GM12878 (cell line): Measurements from ENCODE around the gene CSK. TPM values are rescaled to one million over a fixed set of nuclear protein-coding genes. Genes with fewer than 3 reads are reported as not detected.

Source experiments
- ATAC-seq: fragments of 200-7000 bp; cut with Tn5 transposase; 3 replicates; pipeline ENCODE4 v1.9.1; 2020; ENCODE audit warnings: mild to moderate bottlenecking, moderate library complexity
- BruUV-seq: library from RNA; stranded (reverse); fragments of 400-500 nt; replicated peaks from 2 replicates; lab custom pipeline; 2021; lab: Mats Ljungman, UMichigan
- CTCF ChIA-PET: fragments of 300-600 bp; sonication (Branson Sonifier 250); formaldehyde crosslinking; extraction: SDS; loops from one replicate; lab custom pipeline; 2021; ENCODE audit warnings: inconsistent platforms; lab: Yijun Ruan, JAX
- POLR2A ChIA-PET: fragments of 350-600 bp; formaldehyde crosslinking; extraction: SDS; loops from one replicate; lab custom pipeline; 2021; ENCODE audit warnings: inconsistent platforms; lab: Charles Lee
- RAD21 ChIA-PET: fragments of 300-600 bp; sonication (Branson Sonifier 250); formaldehyde crosslinking; loops from one replicate; lab custom pipeline; 2023; ENCODE audit warnings: antibody characterized with exemption; ENCODE audit not compliant: unreplicated experiment; lab: Charles Lee
- SMC1A ChIA-PET: fragments of 300-600 bp; sonication (Branson Sonifier 250); formaldehyde crosslinking; loops from one replicate; lab custom pipeline; 2023; ENCODE audit not compliant: unreplicated experiment, uncharacterized antibody; lab: Charles Lee
- DNase-seq: peaks from one replicate; pipeline ENCODE4 v3.0.0-alpha.2; 2011; ENCODE audit warnings: low read depth, low spot score
- FAIRE-seq: peaks from 3 replicates; lab custom pipeline; 2011; peaks lifted over from hg19 to GRCh38; lab: Jason Lieb, UNC
- H2AFZ ChIP-seq: 2 replicates; pipeline ENCODE4 v1.6.0; 2011; ENCODE audit warnings: low read depth, low read length, control low read depth; ENCODE audit not compliant: control insufficient read depth
- H3K27ac ChIP-seq: 2 replicates; pipeline ENCODE4 v1.5.1; 2011; ENCODE audit warnings: control low read depth; ENCODE audit not compliant: control insufficient read depth, insufficient read depth
- H3K27me3 ChIP-seq, 2 experiments: replicated peaks in 1 of 2; 2 replicates each; pipeline versions ENCODE4 v1.6.0 to v1.6.1; 2011; ENCODE audit warnings: low read length in 1 of 2; ENCODE audit not compliant: control insufficient read depth in 2 of 2, insufficient read depth in 2 of 2
- H3K36me3 ChIP-seq, 2 experiments: 2 replicates each; pipeline ENCODE4 v1.5.1; 2011; ENCODE audit warnings: low read length in 1 of 2; ENCODE audit not compliant: control insufficient read depth in 2 of 2, insufficient read depth in 2 of 2
- H3K4me1 ChIP-seq: 2 replicates; pipeline ENCODE4 v1.6.1; 2011; ENCODE audit warnings: mild to moderate bottlenecking, low read length, moderate library complexity, mixed read lengths; ENCODE audit not compliant: control insufficient read depth, insufficient read depth
- H3K4me2 ChIP-seq: 2 replicates; pipeline ENCODE4 v1.6.0; 2011; ENCODE audit warnings: control low read depth; ENCODE audit not compliant: control insufficient read depth, insufficient read depth
- H3K4me3 ChIP-seq: fragments of 200-600 bp; sonication (generic); 2 replicates; pipeline ENCODE4 v1.5.1; 2016
- H3K79me2 ChIP-seq: 2 replicates; pipeline ENCODE4 v1.6.0; 2011; ENCODE audit warnings: low read length; ENCODE audit not compliant: control insufficient read depth, insufficient read depth
- H3K9ac ChIP-seq: 2 replicates; pipeline ENCODE4 v1.8.0; 2011; ENCODE audit warnings: low read length, control low read depth, mixed read lengths; ENCODE audit not compliant: control insufficient read depth, insufficient read depth
- H3K9me3 ChIP-seq: replicated peaks from 3 replicates; pipeline ENCODE4 v1.5.1; 2011; ENCODE audit warnings: mild to moderate bottlenecking, low read length; ENCODE audit not compliant: control insufficient read depth, insufficient read depth
- H4K20me1 ChIP-seq: 2 replicates; pipeline ENCODE4 v1.6.0; 2011; ENCODE audit not compliant: control insufficient read depth, insufficient read depth
- ATF7 ChIP-seq: fragments of 450-650 bp; IDR thresholded peaks from 2 replicates; pipeline ENCODE4 v1.6.1; 2016; ENCODE audit warnings: low read depth, mild to moderate bottlenecking
- BMI1 ChIP-seq: fragments of 450-650 bp; IDR thresholded peaks from 2 replicates; pipeline ENCODE4 v1.6.1; 2016; ENCODE audit warnings: mild to moderate bottlenecking, moderate library complexity, borderline replicate concordance
- CBFB ChIP-seq: IDR thresholded peaks from 2 replicates; pipeline ENCODE4 v1.6.1; 2016; ENCODE audit warnings: antibody characterized with exemption, low read depth
- CREM ChIP-seq: IDR thresholded peaks from 2 replicates; pipeline ENCODE4 v1.6.1; 2014; ENCODE audit warnings: antibody characterized with exemption, low read depth
- FOXK2 ChIP-seq: fragments of 450-650 bp; IDR thresholded peaks from 2 replicates; pipeline ENCODE4 v1.6.1; 2017; ENCODE audit warnings: mild to moderate bottlenecking, moderate library complexity
- KDM1A ChIP-seq: fragments of 200-600 bp; sonication (generic); IDR thresholded peaks from 2 replicates; pipeline ENCODE4 v1.6.1; 2016; ENCODE audit warnings: borderline replicate concordance
- NFYB ChIP-seq: IDR thresholded peaks from 2 replicates; pipeline ENCODE4 v1.6.1; 2011; ENCODE audit warnings: low read depth, mild to moderate bottlenecking, low read length, improper control_type of control experiment, moderate library complexity; ENCODE audit not compliant: insufficient read depth
- RCOR1 ChIP-seq: conservative IDR thresholded peaks from 2 replicates; pipeline ENCODE4 v1.6.1; 2012; ENCODE audit warnings: low read depth, low read length, improper control_type of control experiment
- SMARCA5 ChIP-seq: fragments of 450-650 bp; IDR thresholded peaks from 2 replicates; pipeline ENCODE4 v1.6.1; 2017; ENCODE audit warnings: mild to moderate bottlenecking
- SRF ChIP-seq, 2 experiments: IDR thresholded peaks; 2 replicates each; pipeline ENCODE4 v1.6.1; 2011; ENCODE audit warnings: low read depth in 2 of 2, low read length in 2 of 2, mild to moderate bottlenecking in 1 of 2, moderate library complexity in 1 of 2
- STAT1 ChIP-seq: fragments of 450-650 bp; conservative IDR thresholded peaks from 2 replicates; pipeline ENCODE4 v1.6.1; 2014; ENCODE audit warnings: antibody characterized with exemption, mild to moderate bottlenecking
- ZNF207 ChIP-seq: fragments of 450-650 bp; IDR thresholded peaks from 2 replicates; pipeline ENCODE4 v1.6.1; 2014; ENCODE audit warnings: antibody characterized with exemption, mild to moderate bottlenecking, borderline replicate concordance
- ZSCAN29 ChIP-seq: fragments of 450-650 bp; IDR thresholded peaks from 2 replicates; pipeline ENCODE4 v1.6.1; 2017; ENCODE audit warnings: mild to moderate bottlenecking, moderate library complexity
- WGBS: methylation state at CpG from one replicate; pipeline ENCODE4 v1.1.6; 2016; ENCODE audit warnings: low lambda C conversion rate; ENCODE audit not compliant: insufficient replicate concordance, insufficient coverage; ENCODE audit errors: missing lambda C conversion rate; 5-methylcytosine and 5-hydroxymethylcytosine counted together
- in situ Hi-C: fragments of 300-500 bp; cut with MboI; formaldehyde crosslinking; loops from 9 replicates; pipeline ENCODE4 v1.14.3; 2018; ENCODE audit warnings: mixed read lengths
- intact Hi-C: fragments of 100-400 bp; cut with micrococcal nuclease; formaldehyde crosslinking; loops from one replicate; pipeline ENCODE4 v1.14.2; 2022; ENCODE audit not compliant: unreplicated experiment
- polyA plus RNA-seq, 11 experiments: library from polyadenylated mRNA; depleted of rRNA in 4 of 11; unstranded in 6 of 11; stranded (reverse) in 5 of 11; fragments of >200 nt; fragmentation: Nextera tagmentation in 4 of 11; fragmentation: Illumina TruSeq in 1 of 11; extraction: Ambion mirVana in 4 of 11; extraction: Trizol in 1 of 11; gene quantifications; 1 replicate in 1 of 11; 2 replicates in 10 of 11; pipeline versions ENCODE4 v1.2.1 to v1.2.3, GENCODE V29; 2011 to 2016; ENCODE audit warnings: inconsistent platforms in 2 of 11, missing spikeins in 2 of 11, low read depth in 1 of 11
- total RNA-seq, 4 experiments: library from RNA; depleted of rRNA in 3 of 4; stranded (reverse); fragments of >200 nt in 3 of 4; fragmentation: Illumina TruSeq in 1 of 4; extraction: Trizol in 1 of 4; gene quantifications; 2 replicates each; pipeline versions ENCODE4 v1.2.1 to v1.2.3, GENCODE V29; 2013 to 2021
- TF ChIP-seq, protein P1 (sequence below), 3 experiments: IDR thresholded peaks in 2 of 3; conservative IDR thresholded peaks in 1 of 3; 2 replicates each; pipeline ENCODE4 v1.5.1; 2011; ENCODE audit warnings: low read depth in 3 of 3, low read length in 3 of 3, mild to moderate bottlenecking in 3 of 3, control low read depth in 2 of 3, moderate library complexity in 2 of 3, inconsistent platforms in 1 of 3, mixed read lengths in 1 of 3; ENCODE audit not compliant: control insufficient read depth in 2 of 3, insufficient read depth in 1 of 3; ENCODE audit errors: extremely low read depth in 1 of 3
- TF ChIP-seq, protein P2 (sequence below): fragments of 450-650 bp; IDR thresholded peaks from 2 replicates; pipeline ENCODE4 v1.6.1; 2016; ENCODE audit warnings: mild to moderate bottlenecking, moderate library complexity, borderline replicate concordance
- TF ChIP-seq, protein P3 (sequence below): fragments of 150-350 bp; IDR thresholded peaks from 2 replicates; pipeline ENCODE4 v1.6.1; 2014; ENCODE audit warnings: mild to moderate bottlenecking, low read depth, low read length

CSK gene
- total and polyA plus RNA-seq, 10 of the 15 experiments (the other 5 are each of a cell fraction or from before 2014, with no cell fraction given): 3.4 to 327 (median 75.8) TPM

DNA sequence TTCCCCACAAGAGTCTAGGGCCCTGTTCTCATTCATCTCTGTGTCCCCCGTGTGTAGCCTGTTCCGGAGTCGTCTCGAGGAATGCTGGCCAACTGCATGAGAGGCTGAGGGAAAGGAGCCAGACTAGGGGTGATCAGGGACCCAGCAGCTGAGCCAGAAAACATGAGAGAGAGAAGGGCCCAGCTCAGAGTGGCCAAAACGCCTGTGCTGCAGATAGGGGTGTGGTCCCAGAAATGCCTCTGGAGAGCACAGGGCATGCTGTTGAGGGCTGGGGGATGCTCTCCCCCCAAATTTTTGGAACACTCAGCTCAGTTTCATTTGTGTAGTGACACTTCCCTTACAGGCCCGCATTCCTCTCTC is 19.1 kb upstream of the CSK start:
- H3K27ac ChIP-seq: no peak overlapping the region
- no peak overlapping the region for H3K9ac ChIP-seq
- FAIRE-seq (no peak), DNase-seq (no peak), ATAC-seq (no peak; the same call in 2 of the 3 replicates)
- in situ Hi-C loops: no loop called here
- no peaks in the 10 kb centered on the region for H3K27me3 ChIP-seq
- 21% methylated on average over 6 of the region's 6 CpGs for WGBS
- H2AFZ ChIP-seq: no peak overlapping the region
- no peaks in the 10 kb centered on the region for H4K20me1 ChIP-seq
- H3K79me2 ChIP-seq: no peaks in the 10 kb centered on the region
- no peak overlapping the region for H3K4me3 ChIP-seq
- no peaks in the 10 kb centered on the region for H3K36me3 ChIP-seq
- no peak overlapping the region for H3K4me2 ChIP-seq
- BruUV-seq: no TSS peak
- ChIA-PET SMC1A (no interaction called here), CTCF (interaction anchor here (0.8 to 11.8 kb wide), 5 partner anchors 31 to 188 kb away, joined by 3 to 380 read pairs (median 4); no protein-coding TSS in a partner anchor)
- H3K9me3 ChIP-seq: no peaks in the 10 kb centered on the region
- H3K4me1 ChIP-seq: 0 out of 2 replicates have a peak, but pooled peaks cover 3% of the 10 kb centered on the region
- TF ChIP-seq, protein P1, sequence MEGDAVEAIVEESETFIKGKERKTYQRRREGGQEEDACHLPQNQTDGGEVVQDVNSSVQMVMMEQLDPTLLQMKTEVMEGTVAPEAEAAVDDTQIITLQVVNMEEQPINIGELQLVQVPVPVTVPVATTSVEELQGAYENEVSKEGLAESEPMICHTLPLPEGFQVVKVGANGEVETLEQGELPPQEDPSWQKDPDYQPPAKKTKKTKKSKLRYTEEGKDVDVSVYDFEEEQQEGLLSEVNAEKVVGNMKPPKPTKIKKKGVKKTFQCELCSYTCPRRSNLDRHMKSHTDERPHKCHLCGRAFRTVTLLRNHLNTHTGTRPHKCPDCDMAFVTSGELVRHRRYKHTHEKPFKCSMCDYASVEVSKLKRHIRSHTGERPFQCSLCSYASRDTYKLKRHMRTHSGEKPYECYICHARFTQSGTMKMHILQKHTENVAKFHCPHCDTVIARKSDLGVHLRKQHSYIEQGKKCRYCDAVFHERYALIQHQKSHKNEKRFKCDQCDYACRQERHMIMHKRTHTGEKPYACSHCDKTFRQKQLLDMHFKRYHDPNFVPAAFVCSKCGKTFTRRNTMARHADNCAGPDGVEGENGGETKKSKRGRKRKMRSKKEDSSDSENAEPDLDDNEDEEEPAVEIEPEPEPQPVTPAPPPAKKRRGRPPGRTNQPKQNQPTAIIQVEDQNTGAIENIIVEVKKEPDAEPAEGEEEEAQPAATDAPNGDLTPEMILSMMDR (IDR thresholded peaks at IDR 0.05 in 2 of 3, conservative IDR thresholded peaks at IDR 0.05 in 1 of 3; ENCODE audit: control insufficient read depth in 2 of 3, extremely low read depth in 1 of 3, insufficient read depth in 1 of 3, low read depth in 3 of 3, low read length in 3 of 3): no peak
- TF ChIP-seq STAT1: no peak
- TF ChIP-seq BMI1: no peak
- no peak for TF ChIP-seq RCOR1
- TF ChIP-seq SMARCA5: no peak
- no peak for TF ChIP-seq ZSCAN29
- no peak for TF ChIP-seq FOXK2
- no peak for TF ChIP-seq KDM1A
- no peak for TF ChIP-seq NFYB
- TF ChIP-seq CREM: no peak
- no peak for TF ChIP-seq ATF7
- TF ChIP-seq, protein P2, sequence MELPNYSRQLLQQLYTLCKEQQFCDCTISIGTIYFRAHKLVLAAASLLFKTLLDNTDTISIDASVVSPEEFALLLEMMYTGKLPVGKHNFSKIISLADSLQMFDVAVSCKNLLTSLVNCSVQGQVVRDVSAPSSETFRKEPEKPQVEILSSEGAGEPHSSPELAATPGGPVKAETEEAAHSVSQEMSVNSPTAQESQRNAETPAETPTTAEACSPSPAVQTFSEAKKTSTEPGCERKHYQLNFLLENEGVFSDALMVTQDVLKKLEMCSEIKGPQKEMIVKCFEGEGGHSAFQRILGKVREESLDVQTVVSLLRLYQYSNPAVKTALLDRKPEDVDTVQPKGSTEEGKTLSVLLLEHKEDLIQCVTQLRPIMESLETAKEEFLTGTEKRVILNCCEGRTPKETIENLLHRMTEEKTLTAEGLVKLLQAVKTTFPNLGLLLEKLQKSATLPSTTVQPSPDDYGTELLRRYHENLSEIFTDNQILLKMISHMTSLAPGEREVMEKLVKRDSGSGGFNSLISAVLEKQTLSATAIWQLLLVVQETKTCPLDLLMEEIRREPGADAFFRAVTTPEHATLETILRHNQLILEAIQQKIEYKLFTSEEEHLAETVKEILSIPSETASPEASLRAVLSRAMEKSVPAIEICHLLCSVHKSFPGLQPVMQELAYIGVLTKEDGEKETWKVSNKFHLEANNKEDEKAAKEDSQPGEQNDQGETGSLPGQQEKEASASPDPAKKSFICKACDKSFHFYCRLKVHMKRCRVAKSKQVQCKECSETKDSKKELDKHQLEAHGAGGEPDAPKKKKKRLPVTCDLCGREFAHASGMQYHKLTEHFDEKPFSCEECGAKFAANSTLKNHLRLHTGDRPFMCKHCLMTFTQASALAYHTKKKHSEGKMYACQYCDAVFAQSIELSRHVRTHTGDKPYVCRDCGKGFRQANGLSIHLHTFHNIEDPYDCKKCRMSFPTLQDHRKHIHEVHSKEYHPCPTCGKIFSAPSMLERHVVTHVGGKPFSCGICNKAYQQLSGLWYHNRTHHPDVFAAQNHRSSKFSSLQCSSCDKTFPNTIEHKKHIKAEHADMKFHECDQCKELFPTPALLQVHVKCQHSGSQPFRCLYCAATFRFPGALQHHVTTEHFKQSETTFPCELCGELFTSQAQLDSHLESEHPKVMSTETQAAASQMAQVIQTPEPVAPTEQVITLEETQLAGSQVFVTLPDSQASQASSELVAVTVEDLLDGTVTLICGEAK: no peak
- no peak for TF ChIP-seq SRF (IDR thresholded peaks at IDR 0.05; ENCODE audit: low read depth in 2 of 2, low read length in 2 of 2)
- no peak for TF ChIP-seq ZNF207
- TF ChIP-seq, protein P3, sequence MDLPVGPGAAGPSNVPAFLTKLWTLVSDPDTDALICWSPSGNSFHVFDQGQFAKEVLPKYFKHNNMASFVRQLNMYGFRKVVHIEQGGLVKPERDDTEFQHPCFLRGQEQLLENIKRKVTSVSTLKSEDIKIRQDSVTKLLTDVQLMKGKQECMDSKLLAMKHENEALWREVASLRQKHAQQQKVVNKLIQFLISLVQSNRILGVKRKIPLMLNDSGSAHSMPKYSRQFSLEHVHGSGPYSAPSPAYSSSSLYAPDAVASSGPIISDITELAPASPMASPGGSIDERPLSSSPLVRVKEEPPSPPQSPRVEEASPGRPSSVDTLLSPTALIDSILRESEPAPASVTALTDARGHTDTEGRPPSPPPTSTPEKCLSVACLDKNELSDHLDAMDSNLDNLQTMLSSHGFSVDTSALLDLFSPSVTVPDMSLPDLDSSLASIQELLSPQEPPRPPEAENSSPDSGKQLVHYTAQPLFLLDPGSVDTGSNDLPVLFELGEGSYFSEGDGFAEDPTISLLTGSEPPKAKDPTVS: no peak
- TF ChIP-seq CBFB: no peak
- TF ChIP-seq, all 136 proteins: peak for 0
- intact Hi-C loops: no loop called here
- ChIA-PET POLR2A (no interaction called here), RAD21 (interaction anchor here (0.9 to 1.4 kb wide), 2 partner anchors 8 to 128 kb away, joined by 3 to 4 read pairs; no protein-coding TSS in a partner anchor)
